ENCODE data around the gene MAFF.

Gene MAFF

DNA sequence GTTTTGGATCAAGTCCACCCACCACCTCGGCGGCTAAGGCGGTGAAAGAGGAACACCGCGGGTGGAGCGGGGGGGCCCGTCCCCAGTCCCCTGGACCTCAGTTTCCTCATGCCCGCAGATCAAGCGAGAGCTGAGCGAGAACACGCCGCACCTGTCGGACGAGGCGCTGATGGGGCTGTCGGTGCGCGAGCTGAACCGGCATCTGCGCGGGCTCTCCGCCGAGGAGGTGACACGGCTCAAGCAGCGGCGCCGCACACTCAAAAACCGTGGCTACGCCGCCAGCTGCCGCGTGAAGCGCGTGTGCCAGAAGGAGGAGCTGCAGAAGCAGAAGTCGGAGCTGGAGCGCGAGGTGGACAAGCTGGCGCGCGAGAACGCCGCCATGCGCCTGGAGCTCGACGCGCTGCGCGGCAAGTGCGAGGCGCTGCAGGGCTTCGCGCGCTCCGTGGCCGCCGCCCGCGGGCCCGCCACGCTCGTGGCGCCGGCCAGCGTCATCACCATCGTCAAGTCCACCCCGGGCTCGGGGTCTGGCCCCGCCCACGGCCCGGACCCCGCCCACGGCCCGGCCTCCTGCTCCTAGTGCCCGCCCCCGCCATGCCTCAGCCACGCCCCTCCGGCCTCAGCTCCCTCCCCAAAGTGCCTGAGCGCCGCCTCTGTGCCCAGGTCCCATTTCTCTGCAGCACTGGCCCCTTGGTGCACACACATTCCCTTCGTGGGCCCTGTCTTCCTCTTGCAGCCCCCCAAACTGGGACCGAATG, 12.7 kb downstream of the MAFF start:
- TF ChIP-seq CTCF (IDR thresholded peaks at IDR 0.05; ENCODE audit: insufficient read depth, missing control alignments), result peak; percentile 12
- FAIRE-seq, result no peak
- no peak for DNase-seq (ENCODE audit: insufficient read length, low spot score)

DNA sequence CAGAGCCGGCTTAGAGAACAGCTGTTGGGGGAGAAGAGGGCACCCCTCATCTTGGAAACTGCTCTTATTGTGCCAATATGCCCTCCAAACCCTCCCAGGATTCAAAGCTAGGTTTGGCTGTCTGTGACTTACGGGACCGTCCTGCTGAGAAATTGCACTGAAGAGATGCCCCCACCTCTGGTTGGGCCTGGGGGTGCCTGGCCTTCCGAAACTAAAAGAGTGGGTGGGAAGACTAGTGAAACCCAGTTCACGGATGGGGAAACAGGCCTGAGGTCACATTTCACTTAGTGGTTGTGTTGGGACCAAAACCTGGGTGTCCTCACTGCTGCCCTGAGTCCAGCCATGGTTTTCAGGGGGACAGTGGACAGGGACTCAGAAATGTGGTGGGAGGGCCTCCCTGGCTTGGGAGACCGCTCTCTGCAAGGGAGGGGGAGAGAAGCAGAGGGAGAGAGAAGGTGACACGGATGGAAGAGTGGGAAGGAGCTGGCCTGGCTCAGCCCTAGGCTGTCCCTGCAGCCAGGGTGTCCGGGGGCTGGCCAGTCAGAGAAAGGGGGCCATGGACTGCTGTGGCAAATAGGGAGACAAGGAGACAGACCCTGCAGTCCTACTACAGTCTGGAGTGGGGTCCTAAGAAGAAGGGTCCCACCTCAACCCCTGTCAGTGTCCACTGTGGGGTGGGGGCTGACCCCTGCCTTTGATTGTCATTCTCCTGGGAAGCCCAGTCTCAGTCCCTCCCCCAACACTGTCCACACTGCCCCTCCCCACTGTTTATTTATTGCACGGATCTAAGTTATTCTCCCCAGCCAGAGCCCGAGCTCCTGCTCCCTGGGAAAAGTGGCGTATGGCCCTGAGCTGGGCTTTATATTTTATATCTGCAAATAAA, 13.6 kb downstream of the MAFF start:
- DNase-seq (ENCODE audit: insufficient read length, low spot score) (no peak), FAIRE-seq (no peak)
- no peak for TF ChIP-seq CTCF (IDR thresholded peaks at IDR 0.05; ENCODE audit: insufficient read depth, missing control alignments)

GRCh38 chr22:38218661-38219622, 17.1 kb downstream of the MAFF start:
- no peak for FAIRE-seq
- no peak for DNase-seq (ENCODE audit: insufficient read length, low spot score)
- TF ChIP-seq CTCF (IDR thresholded peaks at IDR 0.05; ENCODE audit: insufficient read depth, missing control alignments), result no peak

DNA sequence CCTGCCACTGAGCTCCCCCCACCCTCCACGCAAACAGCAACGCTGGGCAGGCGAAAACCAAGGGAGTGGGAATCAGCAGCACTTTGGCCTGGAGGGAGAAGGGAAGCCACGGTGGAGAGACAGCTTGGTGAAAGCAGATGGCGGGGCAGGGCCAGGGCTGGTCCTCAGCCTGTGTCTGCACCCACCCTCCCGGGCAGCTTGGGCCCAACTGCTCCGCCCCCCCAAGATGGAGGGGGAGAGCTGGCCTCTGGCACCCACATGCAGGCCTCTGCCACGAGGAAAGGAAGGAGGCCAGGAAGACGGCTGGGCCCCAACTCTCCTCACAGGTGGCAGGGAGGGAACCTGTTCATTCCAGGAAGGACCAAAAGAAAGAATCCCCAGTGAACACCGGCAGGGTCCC, 17.8 kb downstream of the MAFF start:
- TF ChIP-seq CTCF (IDR thresholded peaks at IDR 0.05; ENCODE audit: insufficient read depth, missing control alignments), result no peak
- DNase-seq (ENCODE audit: insufficient read length, low spot score), result no peak
- FAIRE-seq, result no peak

- TF ChIP-seq CTCF (IDR thresholded peaks at IDR 0.05; ENCODE audit: insufficient read depth, missing control alignments), result no peak
- FAIRE-seq (no peak), DNase-seq (ENCODE audit: insufficient read length, low spot score) (no peak)
Measured at GRCh38 chr22:38220163-38220562, 18.4 kb downstream of the MAFF start.

DNA sequence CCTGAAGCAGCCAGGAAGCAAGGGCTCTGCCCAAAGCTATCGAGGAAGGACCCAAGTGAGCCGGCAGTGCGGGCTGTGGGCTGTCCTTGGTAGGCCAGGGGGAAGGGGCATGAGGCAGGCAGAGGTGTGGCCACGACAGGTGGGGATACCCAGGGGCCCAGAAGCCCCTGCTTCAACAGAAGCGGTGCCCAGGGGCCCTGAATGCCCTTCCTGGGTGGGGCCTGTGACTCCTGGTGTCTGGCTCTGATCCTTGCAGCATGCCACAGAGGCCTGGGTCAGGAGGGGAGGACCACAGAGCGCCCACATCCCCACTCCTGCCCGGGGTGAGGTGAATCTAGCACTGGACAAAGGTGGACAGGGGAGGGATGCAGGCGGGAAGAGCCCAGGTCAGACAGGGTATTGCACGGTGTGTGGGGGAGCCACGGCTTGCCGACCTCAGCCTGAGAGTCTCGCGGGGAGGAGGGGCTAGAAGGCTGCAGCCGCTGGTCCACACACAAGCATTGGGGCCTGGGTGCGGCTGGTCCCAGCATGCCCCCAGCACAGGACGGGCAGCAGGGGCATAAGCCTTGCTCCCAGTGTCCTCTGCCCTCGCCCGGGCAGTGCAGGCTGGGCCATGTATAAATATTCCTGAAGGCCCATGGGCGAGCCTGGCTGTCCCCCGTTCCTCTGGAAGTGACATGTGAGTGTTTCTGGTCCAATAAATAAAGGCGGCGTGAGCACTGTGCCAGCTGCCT, 19.0 kb downstream of the MAFF start:
- FAIRE-seq, result no peak

More for the DNA sequence above, 19.0 kb downstream of the MAFF start:
- no peak for TF ChIP-seq CTCF (IDR thresholded peaks at IDR 0.05; ENCODE audit: insufficient read depth, missing control alignments)
- no peak for DNase-seq (ENCODE audit: insufficient read length, low spot score)

All from D721Med (cell line).